ENCODE measurements around the gene TRPV5.
"Not testable (repeated sequence)": the region's sequence is repeated elsewhere in the genome, so short reads cannot be mapped to it uniquely, and the experiment has no call there.

Gene TRPV5

GRCh38 chr7:142933624-142934023 lies at the start of gene TRPV5:
TSS of gene TRPV5 (minus strand) at chr7:142933746. CDS start at chr7:142933459, 287 bp downstream.
- DNase-seq (ENCODE audit: low spot score) = no peak

GRCh38 chr7:142978402-142978801 lies 44.9 kb upstream of the TRPV5 start:
- not testable (repeated sequence) for DNase-seq (ENCODE audit: low spot score)

GRCh38 chr7:142974626-142975025 lies 41.1 kb upstream of the TRPV5 start:
- no peak for DNase-seq (ENCODE audit: low spot score)

GRCh38 chr7:142969183-142969582 lies 35.6 kb upstream of the TRPV5 start:
- no peak for DNase-seq (ENCODE audit: low spot score)

- no peak for DNase-seq (ENCODE audit: low spot score)
These were observed 34.7 kb upstream of the TRPV5 start for GRCh38 chr7:142968229-142968628.

- no peak for DNase-seq (ENCODE audit: low spot score)
These were observed 31.1 kb upstream of the TRPV5 start for GRCh38 chr7:142964502-142965246.

GRCh38 chr7:142963993-142964392 lies 30.4 kb upstream of the TRPV5 start:
- DNase-seq (ENCODE audit: low spot score) = no peak

GRCh38 chr7:142962991-142963390 lies 29.4 kb upstream of the TRPV5 start:
- DNase-seq (ENCODE audit: low spot score) = no peak

- no peak for DNase-seq (ENCODE audit: low spot score)
These were observed 28.7 kb upstream of the TRPV5 start, which contains the start of gene KEL for GRCh38 chr7:142961973-142962926. TSS of gene KEL (minus strand) at chr7:142962363. CDS start at chr7:142962206, 157 bp downstream.

GRCh38 chr7:142961595-142961972 lies 28.0 kb upstream of the TRPV5 start:
- DNase-seq (ENCODE audit: low spot score) = no peak

- no peak for DNase-seq (ENCODE audit: low spot score)
These were observed 27.5 kb upstream of the TRPV5 start for GRCh38 chr7:142960955-142961512.

- no peak for DNase-seq (ENCODE audit: low spot score)
These were observed 25.7 kb upstream of the TRPV5 start for GRCh38 chr7:142959202-142959601.

- DNase-seq (ENCODE audit: low spot score) = no peak
These were observed 24.2 kb upstream of the TRPV5 start for GRCh38 chr7:142957723-142958122.

- DNase-seq (ENCODE audit: low spot score) = no peak
These were observed 23.5 kb upstream of the TRPV5 start for GRCh38 chr7:142956951-142957623.

GRCh38 chr7:142954680-142955268 lies 21.2 kb upstream of the TRPV5 start:
- no peak for DNase-seq (ENCODE audit: low spot score)

- DNase-seq (ENCODE audit: low spot score) = no peak
These were observed 16.7 kb upstream of the TRPV5 start for GRCh38 chr7:142950235-142950634.

GRCh38 chr7:142948603-142949002 lies 15.1 kb upstream of the TRPV5 start:
- DNase-seq (ENCODE audit: low spot score) = no peak

- DNase-seq (ENCODE audit: low spot score) = no peak
These were observed 11.5 kb upstream of the TRPV5 start for GRCh38 chr7:142945001-142945400.

- DNase-seq (ENCODE audit: low spot score) = no peak
These were observed 10.2 kb upstream of the TRPV5 start for GRCh38 chr7:142943706-142944268.

GRCh38 chr7:142942746-142943145 lies 9.2 kb upstream of the TRPV5 start:
- DNase-seq (ENCODE audit: low spot score) = no peak

GRCh38 chr7:142941541-142941940 lies 8.0 kb upstream of the TRPV5 start:
- no peak for DNase-seq (ENCODE audit: low spot score)
